IPS-18c (cell line): ENCODE results near the gene FZD10.
A peak's percentile ranks its signal among the peaks of the same experiment; 100 is the strongest.

ENCODE experiments used
- H3K4me3 ChIP-seq: 2 replicates; pipeline ENCODE4 v1.7.0; 2013; ENCODE audit warnings: low read depth, mild to moderate bottlenecking, low read length, moderate library complexity; ENCODE audit not compliant: insufficient read depth
- H3K9me3 ChIP-seq: one replicate; pipeline ENCODE4 v1.6.1; 2013; ENCODE audit warnings: mild to moderate bottlenecking, low read length, moderate library complexity; ENCODE audit not compliant: control insufficient read depth, insufficient read depth

Gene FZD10, protein sequence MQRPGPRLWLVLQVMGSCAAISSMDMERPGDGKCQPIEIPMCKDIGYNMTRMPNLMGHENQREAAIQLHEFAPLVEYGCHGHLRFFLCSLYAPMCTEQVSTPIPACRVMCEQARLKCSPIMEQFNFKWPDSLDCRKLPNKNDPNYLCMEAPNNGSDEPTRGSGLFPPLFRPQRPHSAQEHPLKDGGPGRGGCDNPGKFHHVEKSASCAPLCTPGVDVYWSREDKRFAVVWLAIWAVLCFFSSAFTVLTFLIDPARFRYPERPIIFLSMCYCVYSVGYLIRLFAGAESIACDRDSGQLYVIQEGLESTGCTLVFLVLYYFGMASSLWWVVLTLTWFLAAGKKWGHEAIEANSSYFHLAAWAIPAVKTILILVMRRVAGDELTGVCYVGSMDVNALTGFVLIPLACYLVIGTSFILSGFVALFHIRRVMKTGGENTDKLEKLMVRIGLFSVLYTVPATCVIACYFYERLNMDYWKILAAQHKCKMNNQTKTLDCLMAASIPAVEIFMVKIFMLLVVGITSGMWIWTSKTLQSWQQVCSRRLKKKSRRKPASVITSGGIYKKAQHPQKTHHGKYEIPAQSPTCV

GRCh38 chr12:130162267-130162666 lies at the start of gene FZD10:
Gene FZD10 (plus strand): TSS chr12:130162464. CDS start chr12:130162943, 479 bp downstream.
- no peaks in the 10 kb centered on the region for H3K9me3 ChIP-seq

DNA sequence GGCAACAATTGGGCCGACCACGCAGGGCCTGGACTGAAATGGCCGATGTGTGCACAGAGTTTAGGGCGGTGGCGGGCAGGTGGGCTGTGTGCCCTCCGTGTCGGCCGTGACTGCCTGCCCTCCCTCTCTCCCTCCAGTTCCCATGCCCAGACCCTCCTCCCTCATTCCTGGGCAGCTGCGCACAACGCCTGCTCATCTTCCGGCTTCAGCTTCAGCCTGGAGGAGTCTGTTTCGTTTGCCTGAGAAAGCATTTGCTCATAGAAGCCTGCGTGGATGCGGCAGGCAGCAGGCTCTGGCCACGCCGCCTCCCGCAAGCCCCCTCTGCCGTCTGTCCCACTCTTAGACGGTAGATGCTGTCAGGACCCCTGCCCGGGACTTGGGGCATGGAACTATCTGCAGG lies 47.3 kb upstream of the FZD10 start:
- H3K4me3 ChIP-seq: no peak overlapping the region
- H3K9me3 ChIP-seq: no peaks in the 10 kb centered on the region

More at GRCh38 chr12:130162267-130162666, at the start of gene FZD10:
- peak within 1 kb of the TSS; percentile 56 for H3K4me3 ChIP-seq

- no peak overlapping the region for H3K4me3 ChIP-seq
- H3K9me3 ChIP-seq: no peaks in the 10 kb centered on the region
These were observed 46.6 kb upstream of the FZD10 start for GRCh38 chr12:130115646-130116045.

DNA sequence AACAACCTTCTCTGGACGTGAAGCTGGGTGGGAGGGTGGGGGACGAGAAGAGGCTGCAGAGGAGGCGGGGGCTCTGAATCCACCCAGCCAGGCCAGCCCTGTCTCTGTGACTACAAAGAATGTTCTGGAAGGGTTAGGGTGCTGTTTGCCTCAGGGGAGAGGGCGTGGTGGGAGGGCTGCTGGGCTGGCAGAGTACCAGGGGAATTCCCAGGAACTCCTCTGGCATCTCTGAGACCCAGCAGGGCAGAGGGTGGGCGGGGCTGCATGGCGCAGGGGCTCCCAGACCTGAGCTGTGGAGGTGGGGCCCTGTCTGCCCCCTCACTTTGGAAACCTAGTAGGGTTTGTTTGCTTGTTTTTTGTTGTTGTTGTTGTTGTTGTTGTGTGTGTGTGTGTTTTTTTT lies 45.5 kb upstream of the FZD10 start:
- H3K4me3 ChIP-seq: no peak overlapping the region
- H3K9me3 ChIP-seq: no peaks in the 10 kb centered on the region

DNA sequence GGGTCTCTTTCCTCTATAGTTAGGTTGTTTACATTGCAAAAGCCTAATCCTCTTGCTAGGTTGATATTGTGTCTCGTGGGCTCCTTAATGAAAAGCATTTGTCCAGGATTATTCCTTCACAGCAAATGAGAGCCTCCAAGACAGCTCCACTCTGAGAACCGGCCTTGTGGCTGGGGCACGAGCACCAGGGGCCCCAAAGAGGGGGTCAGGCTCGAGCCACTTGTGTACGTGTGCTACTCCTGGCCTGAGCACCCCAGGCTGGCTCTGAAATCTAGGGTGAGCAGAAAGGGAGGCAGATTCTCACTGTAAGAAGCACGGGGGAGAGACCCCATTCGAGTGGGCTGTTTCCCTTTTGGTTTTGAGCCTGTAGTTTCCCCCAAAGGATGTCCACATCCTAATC lies 45.0 kb upstream of the FZD10 start:
- no peak overlapping the region for H3K4me3 ChIP-seq

DNA sequence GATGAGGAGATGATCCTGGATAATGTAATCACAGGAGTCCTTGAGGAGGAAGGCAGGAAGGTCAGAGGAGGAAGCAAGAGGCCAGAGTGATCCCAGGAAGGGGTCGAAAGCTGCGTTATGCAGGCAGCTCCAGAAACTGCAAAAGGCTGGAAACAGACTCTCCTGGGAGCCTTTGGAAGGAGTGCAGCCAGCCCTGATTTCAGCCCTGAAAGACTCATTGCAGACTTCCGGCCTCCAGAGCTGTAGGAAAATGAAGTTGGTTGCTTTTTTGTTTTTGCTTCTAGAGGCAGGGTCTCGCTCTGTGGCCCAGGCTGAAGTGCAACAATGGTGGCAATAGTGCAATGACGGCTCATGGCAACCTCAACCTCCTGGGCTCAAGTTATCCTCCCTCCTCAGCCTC lies 44.6 kb upstream of the FZD10 start:
- no peaks in the 10 kb centered on the region for H3K9me3 ChIP-seq

More for the DNA sequence above, 45.0 kb upstream of the FZD10 start:
- no peaks in the 10 kb centered on the region for H3K9me3 ChIP-seq

DNA sequence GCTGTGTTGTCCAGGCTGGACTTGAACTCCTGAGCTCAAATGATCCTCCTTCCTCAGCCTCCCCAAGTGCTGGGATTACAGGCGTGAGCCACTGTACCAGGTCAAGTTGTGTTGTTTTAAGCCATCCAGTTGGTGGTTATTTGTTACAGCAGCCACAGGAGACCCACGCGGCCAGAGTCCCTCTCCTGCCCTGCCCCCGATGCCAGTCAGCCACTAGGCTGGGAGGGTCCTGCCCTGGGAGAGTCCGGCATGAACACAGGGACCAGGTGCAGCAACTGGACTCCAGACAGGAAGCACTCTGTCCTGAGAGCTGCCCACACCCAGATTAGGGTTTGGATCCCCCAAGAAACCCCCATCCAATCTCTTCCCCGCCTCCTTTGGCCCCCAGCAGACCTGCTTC lies 44.1 kb upstream of the FZD10 start:
- no peak overlapping the region for H3K4me3 ChIP-seq
- no peaks in the 10 kb centered on the region for H3K9me3 ChIP-seq

More for the DNA sequence above, 44.6 kb upstream of the FZD10 start:
- H3K4me3 ChIP-seq: no peak overlapping the region

GRCh38 chr12:130119241-130119861 lies 42.9 kb upstream of the FZD10 start:
- H3K4me3 ChIP-seq: no peak overlapping the region
- no peaks in the 10 kb centered on the region for H3K9me3 ChIP-seq

DNA sequence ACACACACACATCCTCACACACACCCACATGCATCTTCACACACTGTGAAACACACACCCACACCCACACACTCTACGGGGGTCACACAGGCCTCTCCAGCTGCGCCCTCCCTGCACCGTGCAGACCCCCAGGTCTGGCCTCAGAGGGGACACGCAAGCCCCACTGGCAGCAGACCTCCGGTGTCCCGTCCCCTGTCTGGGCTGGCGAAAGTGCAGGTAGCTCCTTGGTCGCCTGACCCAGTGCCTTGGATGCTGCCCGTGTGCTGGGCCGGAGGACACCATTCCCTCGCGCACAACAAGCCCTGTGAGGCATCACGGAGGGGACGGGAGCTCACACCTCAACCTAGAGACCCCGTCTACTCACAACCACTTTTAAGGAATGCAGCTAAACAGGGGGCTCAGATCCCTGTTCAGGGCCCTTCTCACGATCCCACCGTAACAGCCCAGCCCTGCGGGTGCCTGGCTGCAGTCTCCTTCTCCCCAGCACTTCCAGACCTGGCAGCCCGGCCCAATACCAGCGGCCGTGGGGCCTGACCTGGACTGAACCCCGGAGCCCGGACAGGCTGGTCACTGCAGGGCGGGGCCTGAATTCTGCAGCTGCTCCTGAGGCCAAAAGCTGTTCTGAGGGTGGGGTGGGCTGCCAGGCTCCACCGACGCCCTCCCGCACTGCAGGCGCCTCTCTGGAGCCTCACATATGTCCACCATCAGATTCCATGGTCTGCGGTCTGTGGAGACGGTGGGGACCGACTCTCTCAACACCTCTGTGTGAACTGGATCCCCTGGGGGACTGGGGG lies 42.1 kb upstream of the FZD10 start:
- no peaks in the 10 kb centered on the region for H3K9me3 ChIP-seq

DNA sequence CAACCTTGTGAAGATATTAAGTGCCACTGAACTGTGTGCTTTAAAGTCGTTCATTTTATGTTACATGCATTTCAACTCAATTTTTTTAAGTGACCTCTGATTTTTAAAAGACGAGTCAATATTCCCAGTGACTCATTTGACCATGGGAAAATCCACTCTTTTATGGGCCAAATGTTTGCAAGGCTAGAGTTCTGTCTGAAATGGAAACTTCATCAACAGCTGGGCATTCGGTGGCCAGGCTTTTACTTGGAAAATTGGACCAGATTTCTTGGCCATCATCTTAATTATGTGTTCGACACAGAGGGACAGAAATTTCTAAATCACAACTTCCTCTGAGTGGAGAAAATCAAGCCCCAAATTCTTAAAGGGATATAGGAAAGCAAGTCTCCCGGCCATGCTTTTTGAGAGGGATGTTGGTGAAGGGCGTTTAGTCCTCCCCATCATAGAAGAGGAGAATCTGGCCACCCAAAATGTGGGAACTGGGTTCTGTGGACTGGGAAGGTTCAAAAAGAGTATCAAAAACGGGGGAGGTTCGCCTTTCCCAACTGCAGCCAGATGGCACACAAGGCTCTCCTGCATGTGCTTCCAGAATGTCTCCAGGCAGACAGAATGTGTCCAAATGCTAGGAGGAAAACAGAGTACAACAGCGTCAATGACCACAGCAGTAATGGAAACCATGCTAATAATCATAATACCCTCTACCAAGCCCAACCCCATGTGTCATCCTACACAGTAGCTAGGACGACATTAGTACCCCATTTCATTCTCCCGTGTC lies 40.9 kb upstream of the FZD10 start:
- no peaks in the 10 kb centered on the region for H3K9me3 ChIP-seq

More for the DNA sequence above, 42.1 kb upstream of the FZD10 start:
- H3K4me3 ChIP-seq: no peak overlapping the region

GRCh38 chr12:130122356-130122755 lies 39.9 kb upstream of the FZD10 start:
- no peak overlapping the region for H3K4me3 ChIP-seq
- H3K9me3 ChIP-seq: no peaks in the 10 kb centered on the region

More for the DNA sequence above, 40.9 kb upstream of the FZD10 start:
- no peak overlapping the region for H3K4me3 ChIP-seq

- no peaks in the 10 kb centered on the region for H3K9me3 ChIP-seq
These were observed 38.2 kb upstream of the FZD10 start for GRCh38 chr12:130124106-130124505.

GRCh38 chr12:130124605-130125244 lies 37.5 kb upstream of the FZD10 start:
- no peaks in the 10 kb centered on the region for H3K9me3 ChIP-seq

More at GRCh38 chr12:130124106-130124505, 38.2 kb upstream of the FZD10 start:
- H3K4me3 ChIP-seq: no peak overlapping the region

DNA sequence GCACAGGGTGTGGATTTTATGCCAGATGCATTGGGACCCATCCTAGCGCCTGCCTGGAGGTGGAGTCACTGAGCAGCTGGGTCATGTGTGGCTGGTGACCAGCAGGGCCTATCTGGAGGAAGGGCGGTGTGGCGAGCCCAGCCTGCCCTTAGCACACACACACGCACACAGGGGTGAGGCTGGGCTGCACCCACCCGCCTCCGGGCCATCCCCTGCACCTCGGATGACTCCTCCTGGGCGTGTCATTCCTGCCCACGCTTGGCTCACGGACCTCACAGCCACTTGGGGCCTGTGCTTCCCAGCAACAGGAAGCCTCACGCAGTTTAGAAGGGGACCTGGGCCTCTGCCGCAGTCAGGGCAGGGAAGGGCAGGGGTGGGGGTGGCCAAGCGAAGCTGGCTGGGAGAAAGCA lies 36.2 kb upstream of the FZD10 start:
- Histone ChIP-seq H3K9me3 (no peaks in the 10 kb centered on the region), H3K4me3 (no peak overlapping the region)

More at GRCh38 chr12:130124605-130125244, 37.5 kb upstream of the FZD10 start:
- H3K4me3 ChIP-seq: no peak overlapping the region

DNA sequence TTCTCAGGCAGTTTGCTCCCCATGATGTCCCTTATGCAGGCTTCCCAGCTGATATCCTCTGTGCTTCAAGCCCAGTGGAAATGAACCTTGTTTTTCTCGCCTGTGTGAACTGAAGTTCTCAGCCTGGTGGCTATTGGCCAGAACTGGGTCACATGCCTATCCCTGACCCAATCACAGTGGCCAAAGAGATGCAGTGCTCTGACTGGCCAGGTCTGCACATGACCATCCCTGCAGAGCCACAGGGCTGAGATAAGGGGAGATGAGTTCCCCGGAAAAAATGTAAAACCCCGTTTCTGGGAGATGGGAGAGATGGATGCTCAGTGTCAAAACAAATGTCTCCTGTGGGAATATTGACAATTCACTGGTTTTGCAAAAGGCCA lies 34.7 kb upstream of the FZD10 start:
- Histone ChIP-seq H3K4me3 (no peak overlapping the region), H3K9me3 (no peaks in the 10 kb centered on the region)
